GM19438 (cell line): ENCODE data around the gene COL5A1.

Source experiments
- ATAC-seq: cut with Tn5 transposase; IDR thresholded peaks from one replicate; pipeline ENCODE4 v1.9.1; 2021; ENCODE audit warnings: low read depth; ENCODE audit not compliant: unreplicated experiment

The COL5A1 gene

GRCh38 chr9:134625361-134626068 lies 16.1 kb upstream of the COL5A1 start:
- no peak for ATAC-seq

GRCh38 chr9:134626069-134626423 lies 15.6 kb upstream of the COL5A1 start:
- no peak for ATAC-seq

GRCh38 chr9:134626571-134627416 lies 14.8 kb upstream of the COL5A1 start:
- ATAC-seq: no peak

DNA sequence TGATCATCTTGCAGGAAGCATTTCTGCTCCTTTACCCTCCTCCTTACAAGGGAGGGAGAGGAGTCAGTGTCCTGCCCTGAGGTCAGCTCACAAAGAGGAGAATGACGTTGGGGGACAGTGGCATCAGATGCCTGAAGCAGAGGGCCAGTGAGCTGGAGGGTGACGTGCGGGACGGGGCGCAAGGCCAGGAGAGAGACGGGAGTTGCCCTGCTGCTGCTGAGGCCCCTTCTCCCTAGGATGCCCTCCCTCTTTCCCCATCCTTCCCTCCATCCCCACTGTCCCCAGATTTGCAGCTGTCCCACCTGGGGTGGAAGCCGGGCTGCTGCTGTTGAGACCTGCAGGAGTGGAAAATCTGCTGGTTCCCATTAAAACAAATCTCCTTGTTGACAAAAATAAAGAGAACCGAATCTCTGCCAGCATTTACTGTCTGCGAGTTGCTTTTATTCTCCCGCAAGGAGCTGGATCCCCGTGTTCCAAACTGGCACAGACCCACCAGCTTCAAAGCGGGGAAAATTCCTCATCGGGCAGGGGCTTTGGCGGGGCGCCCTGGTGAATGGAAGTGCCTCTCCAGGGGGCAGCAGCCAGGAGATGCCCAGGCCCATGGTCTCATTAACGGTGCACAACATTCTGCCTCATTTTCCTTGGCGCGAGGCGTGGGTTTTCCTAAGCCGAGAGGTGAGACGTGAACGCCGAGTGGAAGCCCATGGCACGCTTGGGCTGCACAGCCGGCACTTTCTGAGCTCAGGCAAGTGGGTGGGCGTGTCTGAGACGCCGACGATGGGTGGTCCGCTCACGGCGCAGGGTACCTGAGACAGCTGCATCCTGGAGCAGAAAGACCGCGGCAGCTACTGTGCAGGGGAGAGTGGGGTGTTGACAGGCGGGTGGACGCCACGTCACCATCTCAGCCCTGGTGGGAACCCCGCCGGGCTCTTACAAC lies 13.9 kb upstream of the COL5A1 start:
- no peak for ATAC-seq

DNA sequence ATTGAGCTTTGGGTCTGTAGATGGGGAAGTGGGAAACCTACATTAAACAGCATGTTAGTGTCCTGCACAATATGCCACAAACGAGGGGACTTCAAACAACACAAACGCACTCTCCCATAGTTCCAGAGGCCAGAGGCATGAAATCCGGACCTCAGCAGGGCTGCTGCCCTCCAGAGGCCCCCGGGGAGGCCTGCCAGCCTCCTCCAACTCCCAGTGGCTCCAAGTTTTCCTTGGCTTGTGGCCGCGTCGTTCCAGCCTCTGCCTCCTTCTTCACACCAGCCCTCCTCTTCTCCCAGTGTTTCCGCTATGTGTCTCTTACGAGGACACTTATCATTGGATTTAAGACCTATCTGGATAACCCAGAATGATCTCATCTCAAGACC lies 13.3 kb upstream of the COL5A1 start:
- ATAC-seq: no peak

DNA sequence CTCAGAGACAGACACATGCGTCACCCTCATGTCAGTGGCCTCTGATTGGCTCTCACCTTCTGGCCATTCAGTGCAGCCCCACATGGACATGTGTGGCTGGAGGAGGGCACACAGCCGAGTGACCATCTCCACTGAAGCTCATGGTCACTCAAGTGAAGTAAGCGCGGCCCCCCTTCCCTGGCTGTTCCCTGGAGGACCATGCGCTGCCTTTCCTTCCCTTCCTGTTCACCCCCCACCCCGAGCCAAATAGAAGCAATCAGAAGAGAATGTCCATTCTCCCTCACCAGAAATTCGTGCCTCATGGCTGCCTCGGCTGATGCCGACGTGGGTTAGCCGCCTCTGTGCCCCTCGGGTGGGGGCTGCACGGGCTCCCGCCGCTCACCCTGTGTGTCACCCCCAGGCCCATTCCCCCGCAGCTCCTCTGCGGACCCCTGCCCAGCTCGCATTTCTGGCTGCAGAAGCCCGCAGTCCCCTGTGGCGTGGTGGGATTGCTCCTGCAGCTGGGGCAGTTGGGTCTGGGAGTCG lies 12.5 kb upstream of the COL5A1 start:
- no peak for ATAC-seq

GRCh38 chr9:134629586-134630392 lies 11.8 kb upstream of the COL5A1 start:
- no peak for ATAC-seq

GRCh38 chr9:134630393-134630790 lies 11.2 kb upstream of the COL5A1 start:
- ATAC-seq: no peak

GRCh38 chr9:134630861-134631260 lies 10.7 kb upstream of the COL5A1 start:
- no peak for ATAC-seq

- no peak for ATAC-seq
These were observed 9.7 kb upstream of the COL5A1 start for GRCh38 chr9:134631881-134632280.

DNA sequence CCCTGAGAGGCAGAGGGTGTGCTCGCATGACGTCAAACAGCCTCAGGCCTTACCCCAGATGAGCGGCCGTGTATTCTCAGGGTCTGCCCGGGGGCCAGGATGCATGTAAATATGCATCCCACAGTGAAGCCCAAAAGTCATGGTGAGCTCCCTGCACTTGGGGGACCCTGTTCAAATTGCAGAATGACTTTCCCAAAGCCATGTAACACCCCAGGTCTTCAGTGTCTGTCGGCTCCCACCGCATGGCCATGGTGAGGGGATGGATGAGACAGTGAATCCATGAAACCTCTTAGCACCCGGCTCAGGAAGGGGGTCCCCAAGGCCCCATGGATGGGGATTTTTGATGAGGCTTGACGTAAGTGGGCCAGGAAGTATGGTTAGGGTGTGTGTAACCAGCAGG lies 9.3 kb upstream of the COL5A1 start:
- ATAC-seq: no peak

- ATAC-seq: no peak
These were observed 8.1 kb upstream of the COL5A1 start for GRCh38 chr9:134633362-134634142.

DNA sequence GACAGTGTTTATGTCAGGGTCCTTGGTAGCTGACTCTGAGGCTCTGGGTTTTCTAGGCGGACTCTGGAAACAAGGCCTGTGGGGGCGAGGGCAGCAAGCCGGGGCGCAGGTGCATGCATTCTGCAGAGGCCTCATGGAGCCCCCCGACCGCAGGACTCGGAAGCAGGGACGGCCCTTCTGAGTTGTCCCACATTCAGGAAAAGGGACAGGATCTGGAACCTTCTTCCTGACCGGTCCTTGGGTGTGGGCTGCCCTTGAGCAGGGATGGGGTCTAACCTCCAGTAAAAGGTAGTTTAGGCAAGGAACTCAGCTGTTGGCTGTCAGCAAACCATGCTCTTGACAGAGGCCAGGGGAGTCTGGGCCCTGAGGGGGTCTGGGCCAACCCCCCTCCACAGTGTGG lies 7.4 kb upstream of the COL5A1 start:
- ATAC-seq: no peak

GRCh38 chr9:134634667-134635230 lies 6.9 kb upstream of the COL5A1 start:
- ATAC-seq: no peak

GRCh38 chr9:134635351-134636148 lies 6.1 kb upstream of the COL5A1 start:
- no peak for ATAC-seq

DNA sequence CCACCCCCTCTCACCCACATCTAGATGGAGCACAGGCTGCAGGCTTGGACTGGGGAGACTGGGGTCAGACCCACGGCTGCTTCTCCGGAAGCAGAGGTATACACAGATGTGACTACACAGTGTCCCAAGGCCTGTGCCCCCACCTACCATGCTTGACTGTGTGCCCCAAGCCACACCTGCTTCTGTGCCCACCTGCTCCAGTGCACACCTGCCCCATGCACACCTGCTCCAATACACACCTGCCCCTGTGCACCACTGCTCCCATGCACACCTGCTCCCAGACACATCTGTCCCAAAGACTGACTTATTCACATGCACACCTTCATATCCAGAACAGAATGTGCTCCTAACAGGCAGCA lies 5.5 kb upstream of the COL5A1 start:
- no peak for ATAC-seq

GRCh38 chr9:134637241-134637640 lies 4.4 kb upstream of the COL5A1 start:
- ATAC-seq: no peak
